Measurements from ENCODE around the gene RAB7B. TPM values are rescaled to one million over a fixed set of nuclear protein-coding genes. Genes with fewer than 3 reads are reported as not detected.

The RAB7B gene
- total and polyA plus RNA-seq, 9 of the 15 experiments (the other 6 are each of a cell fraction or from before 2014, with no cell fraction given): 0.03 to 0.29 (median 0.07) TPM; not detected in 4

- TF ChIP-seq ZBTB11 (CRISPR knock-in tag; IDR thresholded peaks at IDR 0.05) (no peak), ZNF134 (CRISPR knock-in tag; conservative IDR thresholded peaks at IDR 0.05) (no peak), HNRNPLL (IDR thresholded peaks at IDR 0.05; ENCODE audit: low read depth, low read length, poor library complexity, severe bottlenecking) (no peak), MECOM (CRISPR knock-in tag; IDR thresholded peaks at IDR 0.05) (0 out of 2 replicates have a peak, but pooled peaks have one; percentile 11)
These were observed 58.1 kb downstream of the RAB7B start (continued) for GRCh38 chr1:205945069-205945468.

- ChIA-PET POLR2A (no interaction called here), CTCF (ENCODE audit: low intra/inter-chr PET ratio) (interaction anchor here (0.6 kb wide), 1 partner anchor 32 kb away, joined by 3 read pairs; no protein-coding TSS in a partner anchor)
- H3K4me2 ChIP-seq (ENCODE audit: insufficient read depth, low read length): no peak overlapping the region
- intact Hi-C loops (cut with micrococcal nuclease): no loop called here
- H3K9me3 ChIP-seq (replicated peaks; ENCODE audit: control insufficient read depth, insufficient read depth, low read depth, low read length): no peaks in the 10 kb centered on the region
- peaks cover 34 to 73% of the 10 kb centered on the region in 2 experiments for H3K27me3 ChIP-seq (ENCODE audit: control insufficient read depth in 2 of 2, insufficient read depth in 2 of 2, low read length in 2 of 2)
- no peak overlapping the region for H3K4me3 ChIP-seq
- BruUV-seq (replicated peaks): no TSS peak
- TF ChIP-seq KLF13 (tag; IDR thresholded peaks at IDR 0.05; ENCODE audit: borderline replicate concordance, low read depth) (no peak), ZBED1 (IDR thresholded peaks at IDR 0.05) (no peak), CREB1 (IDR thresholded peaks at IDR 0.05) (no peak), CREB1 (CRISPR knock-in tag; IDR thresholded peaks at IDR 0.05) (no peak), ZNF518B (CRISPR knock-in tag; IDR thresholded peaks at IDR 0.05) (no peak), TSC22D4 (tag; IDR thresholded peaks at IDR 0.05) (no peak), ZNF311 (CRISPR knock-in tag; IDR thresholded peaks at IDR 0.05) (no peak)
- no peak overlapping the region for H2AFZ ChIP-seq (ENCODE audit: low read depth, low read length)
- H3K36me3 ChIP-seq (ENCODE audit: control insufficient read depth, insufficient read depth, low read length): no peaks in the 10 kb centered on the region
- peaks cover 7 to 10% of the 10 kb centered on the region in 2 experiments for H3K4me1 ChIP-seq (replicated peaks in 1 of 2; ENCODE audit: control insufficient read depth in 2 of 2, insufficient read depth in 2 of 2, low read length in 2 of 2)
- no peaks in the 10 kb centered on the region for H3K9me1 ChIP-seq (ENCODE audit: control insufficient read depth, insufficient read depth, low read length)
- DNase-seq (ENCODE audit: extremely low read depth in 1 of 4, low spot score in 3 of 4) (no peak), ATAC-seq (no peak), FAIRE-seq (no peak)
- H3K9ac ChIP-seq (ENCODE audit: insufficient read depth in 1 of 2, low read depth in 2 of 2, low read length in 2 of 2): no peak overlapping the region
- H4K20me1 ChIP-seq (replicated peaks; ENCODE audit: control insufficient read depth, insufficient read depth, low read length): peaks cover 31% of the 10 kb centered on the region
- 0% methylated on average over 4 of the region's 4 CpGs for WGBS (ENCODE audit: insufficient coverage, low coverage, missing lambda C conversion rate)
- in situ Hi-C loops (cut with MboI): no loop called here
- H3K27ac ChIP-seq (ENCODE audit: extremely low read depth, low read depth, low read length): no peak overlapping the region
- H3K79me2 ChIP-seq (ENCODE audit: control insufficient read depth, insufficient read depth, low read length): no peaks in the 10 kb centered on the region
These were observed 58.7 kb downstream of the RAB7B start for GRCh38 chr1:205944525-205944924.
